PFSK-1 (cell line): Measurements from ENCODE around the gene DPPA2.

Source experiments
- FOXP2 ChIP-seq: optimal IDR thresholded peaks from 2 replicates; pipeline ENCODE3; 2011; ENCODE audit warnings: borderline replicate concordance, control low read depth, inconsistent platforms; ENCODE audit not compliant: insufficient read depth; ENCODE audit errors: extremely low read length, extremely low read depth
- POLR2AphosphoS5 ChIP-seq: IDR thresholded peaks from 2 replicates; pipeline ENCODE4 v1.6.1; 2012; ENCODE audit warnings: low read depth, mild to moderate bottlenecking, control low read depth, low read length, moderate library complexity
- REST ChIP-seq, 2 experiments: IDR thresholded peaks; 2 replicates each; pipeline versions ENCODE4 v1.6.1 to v1.8.0; 2011 to 2012; ENCODE audit warnings: low read depth in 2 of 2, low read length in 2 of 2, control low read depth in 1 of 2, inconsistent platforms in 1 of 2, mild to moderate bottlenecking in 1 of 2, moderate library complexity in 1 of 2; ENCODE audit not compliant: insufficient read depth in 1 of 2
- SIN3A ChIP-seq: IDR thresholded peaks from 2 replicates; pipeline ENCODE4 v1.6.1; 2012; ENCODE audit warnings: mild to moderate bottlenecking, low read length, moderate library complexity, borderline replicate concordance; ENCODE audit not compliant: insufficient read depth
- TAF1 ChIP-seq: IDR thresholded peaks from 2 replicates; pipeline ENCODE4 v1.6.1; 2012; ENCODE audit warnings: low read length, control low read depth, borderline replicate concordance; ENCODE audit not compliant: insufficient read depth

DPPA2 gene

GRCh38 chr3:109355625-109356441 is 39.5 kb upstream of the DPPA2 start:
- no peak for TF ChIP-seq POLR2AphosphoS5
- TF ChIP-seq FOXP2, result no peak
- no peak for TF ChIP-seq SIN3A
- TF ChIP-seq REST (IDR thresholded peaks at IDR 0.05; ENCODE audit: insufficient read depth in 1 of 2, low read depth in 2 of 2, low read length in 2 of 2), result no peak
- TF ChIP-seq TAF1, result no peak

GRCh38 chr3:109353057-109353456 is 36.7 kb upstream of the DPPA2 start:
- TF ChIP-seq TAF1, result no peak
- no peak for TF ChIP-seq REST (IDR thresholded peaks at IDR 0.05; ENCODE audit: insufficient read depth in 1 of 2, low read depth in 2 of 2, low read length in 2 of 2)
- TF ChIP-seq SIN3A, result no peak
- no peak for TF ChIP-seq POLR2AphosphoS5
- no peak for TF ChIP-seq FOXP2

- TF ChIP-seq SIN3A (no peak), POLR2AphosphoS5 (no peak), FOXP2 (no peak), REST (IDR thresholded peaks at IDR 0.05; ENCODE audit: insufficient read depth in 1 of 2, low read depth in 2 of 2, low read length in 2 of 2) (no peak), TAF1 (no peak)
Observed at GRCh38 chr3:109351231-109351630, 34.9 kb upstream of the DPPA2 start.

- TF ChIP-seq REST (IDR thresholded peaks at IDR 0.05; ENCODE audit: insufficient read depth in 1 of 2, low read depth in 2 of 2, low read length in 2 of 2), result no peak
- TF ChIP-seq TAF1, result no peak
- TF ChIP-seq POLR2AphosphoS5, result no peak
- TF ChIP-seq SIN3A, result no peak
- TF ChIP-seq FOXP2, result no peak
Observed at GRCh38 chr3:109346770-109347295, 30.5 kb upstream of the DPPA2 start.
